Endothelial cell of umbilical vein (primary cell): Measurements from ENCODE around the gene CASP7. TPM values are rescaled to one million over a fixed set of nuclear protein-coding genes. Genes with fewer than 3 reads are reported as not detected.

ENCODE experiments used
- BruUV-seq: library from RNA; stranded (reverse); fragments of 400-500 nt; replicated peaks from 2 replicates; lab custom pipeline; 2021; lab: Mats Ljungman, UMichigan
- CTCF ChIA-PET: fragments of 300-600, 350-600 bp; sonication (Branson Sonifier 250); formaldehyde crosslinking; loops from one replicate; lab custom pipeline; 2021; ENCODE audit warnings: antibody characterized with exemption, inconsistent platforms; lab: Charles Lee
- POLR2A ChIA-PET: fragments of 300-600, 350-600 bp; sonication (Branson Sonifier 250); formaldehyde crosslinking; loops from one replicate; lab custom pipeline; 2021; ENCODE audit warnings: antibody characterized with exemption, inconsistent platforms; lab: Charles Lee
- DNase-seq: peaks from one replicate; pipeline ENCODE4 v3.0.0-alpha.2; 2011; ENCODE audit warnings: low read depth, low spot score
- FAIRE-seq: peaks from 2 replicates; lab custom pipeline; 2011; peaks lifted over from hg19 to GRCh38; lab: Jason Lieb, UNC
- H2AFZ ChIP-seq: 2 replicates; pipeline ENCODE4 v1.6.0; 2012; ENCODE audit warnings: low read depth, low read length, control low read depth, inconsistent platforms
- H3K27ac ChIP-seq: 2 replicates; pipeline ENCODE4 v1.5.1; 2011; ENCODE audit warnings: low read depth, mild to moderate bottlenecking, control low read depth, low read length, moderate library complexity; ENCODE audit not compliant: insufficient read depth
- H3K27me3 ChIP-seq, 2 experiments: 2 replicates each; pipeline versions ENCODE4 v1.6.0 to v1.6.1; 2011; ENCODE audit warnings: low read length in 2 of 2, mixed read lengths in 1 of 2; ENCODE audit not compliant: control insufficient read depth in 2 of 2, insufficient read depth in 2 of 2
- H3K36me3 ChIP-seq, 2 experiments: 2 replicates in 1 of 2; 3 replicates in 1 of 2; pipeline ENCODE4 v1.5.1; 2011; ENCODE audit warnings: low read length in 2 of 2, mild to moderate bottlenecking in 1 of 2, moderate library complexity in 1 of 2; ENCODE audit not compliant: control insufficient read depth in 2 of 2, insufficient read depth in 2 of 2; ENCODE audit errors: extremely low read depth in 1 of 2
- H3K4me1 ChIP-seq: 3 replicates; pipeline ENCODE4 v1.5.1; 2011; ENCODE audit warnings: mild to moderate bottlenecking, low read length; ENCODE audit not compliant: control insufficient read depth, insufficient read depth; ENCODE audit errors: extremely low read depth
- H3K4me2 ChIP-seq: 2 replicates; pipeline ENCODE4 v1.6.1; 2011; ENCODE audit warnings: low read length, control low read depth, mixed read lengths; ENCODE audit not compliant: insufficient read depth
- H3K4me3 ChIP-seq, 3 experiments: fragments of 200-600 bp in 1 of 3; sonication (generic), shearing (Covaris generic) in 1 of 3; replicated peaks in 1 of 3; 2 replicates each; pipeline ENCODE4 v1.5.1; 2011 to 2016; ENCODE audit warnings: control low read depth in 3 of 3, low read length in 3 of 3, mild to moderate bottlenecking in 2 of 3, inconsistent platforms in 1 of 3, low read depth in 1 of 3, moderate library complexity in 1 of 3; ENCODE audit not compliant: insufficient read depth in 1 of 3
- H3K79me2 ChIP-seq: 2 replicates; pipeline ENCODE4 v1.6.0; 2012; ENCODE audit warnings: low read length, inconsistent platforms; ENCODE audit not compliant: control insufficient read depth, insufficient read depth
- H3K9ac ChIP-seq: replicated peaks from 2 replicates; pipeline ENCODE3; 2011; ENCODE audit warnings: low read length, control low read depth; ENCODE audit not compliant: insufficient read depth; ENCODE audit errors: extremely low read depth
- H3K9me1 ChIP-seq: replicated peaks from 3 replicates; pipeline ENCODE4 v1.6.0; 2011; ENCODE audit warnings: mild to moderate bottlenecking, low read length; ENCODE audit not compliant: control insufficient read depth, insufficient read depth; ENCODE audit errors: extremely low read depth
- H3K9me3 ChIP-seq: replicated peaks from 2 replicates; pipeline ENCODE4 v1.5.1; 2012; ENCODE audit warnings: low read length, inconsistent platforms; ENCODE audit not compliant: control insufficient read depth, insufficient read depth
- H4K20me1 ChIP-seq: replicated peaks from 2 replicates; pipeline ENCODE3; 2011; ENCODE audit warnings: mild to moderate bottlenecking, low read length; ENCODE audit not compliant: control insufficient read depth, insufficient read depth; ENCODE audit errors: extremely low read depth
- EZH2 ChIP-seq: IDR thresholded peaks from 2 replicates; pipeline ENCODE4 v1.6.1; 2012; ENCODE audit warnings: borderline replicate concordance, low read depth, mild to moderate bottlenecking, moderate library complexity, low read length, inconsistent platforms; ENCODE audit not compliant: severe bottlenecking
- GATA2 ChIP-seq: IDR thresholded peaks from 2 replicates; pipeline ENCODE4 v1.7.0; 2011; ENCODE audit warnings: low read depth, mild to moderate bottlenecking, moderate library complexity, mixed read lengths, low read length; ENCODE audit not compliant: insufficient read length, insufficient read depth
- JUN ChIP-seq: IDR thresholded peaks from 2 replicates; pipeline ENCODE4 v1.6.1; 2011; ENCODE audit warnings: borderline replicate concordance, low read depth; ENCODE audit not compliant: insufficient read length, insufficient read depth
- MYC ChIP-seq: IDR thresholded peaks from one replicate; pipeline ENCODE4 v1.6.1; 2011; ENCODE audit warnings: mild to moderate bottlenecking, low read depth, low read length
- POLR2A ChIP-seq: IDR thresholded peaks from 2 replicates; pipeline ENCODE4 v1.6.1; 2012; ENCODE audit warnings: low read depth, mild to moderate bottlenecking, control low read depth, low read length
- POLR2AphosphoS5 ChIP-seq: IDR thresholded peaks from 2 replicates; pipeline ENCODE4 v1.6.1; 2012; ENCODE audit warnings: low read depth, mild to moderate bottlenecking, control low read depth, low read length, moderate library complexity; ENCODE audit not compliant: insufficient read depth
- dilution Hi-C: fragments of 300-500 bp; cut with MboI; formaldehyde crosslinking; loops from one replicate; pipeline ENCODE4 v1.15.0; 2019; ENCODE audit warnings: low sequenced_read_pairs; ENCODE audit not compliant: extremely low pct_ligation_motif_present
- intact Hi-C: fragments of 100-400 bp; cut with micrococcal nuclease; formaldehyde crosslinking; loops from one replicate; pipeline ENCODE4 v1.10.0; 2022
- polyA plus RNA-seq, 4 experiments: library from polyadenylated mRNA; depleted of rRNA in 3 of 4; stranded (reverse) in 3 of 4; unstranded in 1 of 4; fragments of >200 nt; gene quantifications; 2 replicates each; pipeline versions ENCODE4 v1.2.1 to v1.2.3, GENCODE V29; 2011 to 2012; ENCODE audit warnings: missing spikeins in 1 of 4
- total RNA-seq: library from RNA; stranded (reverse); gene quantifications from 2 replicates; pipeline ENCODE4 v1.2.3, GENCODE V29; 2021
- TF ChIP-seq, protein P1 (sequence below): IDR thresholded peaks from 2 replicates; pipeline ENCODE4 v1.6.1; 2011; ENCODE audit not compliant: insufficient read depth, insufficient read length
- TF ChIP-seq, protein P2 (sequence below), 2 donors: IDR thresholded peaks; 1 replicate in 1 of 2; 2 replicates in 1 of 2; pipeline ENCODE4 v1.5.1; 2011; ENCODE audit warnings: low read length in 2 of 2, mild to moderate bottlenecking in 2 of 2, moderate library complexity in 2 of 2, control low read depth in 1 of 2, inconsistent platforms in 1 of 2, low read depth in 1 of 2; ENCODE audit not compliant: insufficient read depth in 1 of 2; ENCODE audit errors: extremely low read depth in 1 of 2

Gene CASP7
- total and polyA plus RNA-seq, 2 donors (not counting 3 experiments of a cell fraction or from before 2014, with no cell fraction given), result 14.6 to 54.3 TPM

DNA sequence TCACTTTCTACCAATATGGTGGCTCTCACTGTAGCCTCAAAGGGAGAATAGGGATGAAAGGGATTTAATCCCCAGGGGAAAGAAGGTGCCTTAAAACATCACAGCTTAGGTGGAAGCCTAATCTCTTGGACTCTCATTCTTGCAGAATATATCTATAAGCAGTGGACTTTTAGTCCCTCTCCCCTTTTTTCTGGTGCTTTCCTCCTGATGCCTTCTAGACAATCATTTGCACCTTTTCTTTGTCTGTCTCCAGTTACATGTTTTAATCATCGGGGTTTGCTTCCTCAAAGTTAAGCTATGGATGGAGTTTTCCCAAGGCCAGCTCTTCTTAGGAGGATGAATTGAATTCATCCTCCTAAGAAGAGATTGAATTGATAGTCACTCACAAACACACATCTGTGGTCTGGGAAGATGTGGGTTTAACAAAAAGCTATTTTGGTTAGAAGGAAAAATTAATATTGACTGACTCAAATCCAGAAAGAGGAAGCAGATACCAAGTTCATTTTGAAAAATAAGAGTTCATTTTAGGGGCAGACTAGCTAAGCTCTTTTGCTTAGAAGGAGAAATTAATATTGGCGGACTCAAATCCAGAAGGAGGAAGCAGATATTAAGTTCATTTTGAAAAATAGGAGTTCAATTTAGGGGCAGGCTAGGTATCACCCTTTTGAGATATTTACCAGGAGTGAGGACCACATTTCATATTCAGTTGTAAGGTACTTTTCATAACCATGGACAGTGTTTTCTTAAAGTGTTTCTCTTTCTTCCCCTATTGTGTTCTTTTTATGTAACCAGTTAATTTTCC, 36.6 kb downstream of the CASP7 start:
- Histone ChIP-seq H3K27ac (no peak overlapping the region), H3K9me1 (no peaks in the 10 kb centered on the region), H3K9me3 (no peaks in the 10 kb centered on the region), H3K36me3 (peaks cover 3 to 5% of the 10 kb centered on the region in 2 experiments), H3K27me3 (no peaks in the 10 kb centered on the region), H4K20me1 (no peaks in the 10 kb centered on the region), H3K9ac (no peak overlapping the region), H3K4me2 (no peak overlapping the region), H3K4me1 (no peaks in the 10 kb centered on the region), H3K79me2 (no peaks in the 10 kb centered on the region), H2AFZ (no peak overlapping the region), H3K4me3 (no peak overlapping the region)
- DNase-seq (no peak), FAIRE-seq (no peak)
- ChIA-PET POLR2A (no interaction called here), CTCF (interaction anchor here (0.9 to 1.6 kb wide), 2 partner anchors 37 to 386 kb away, joined by 3 to 7 read pairs; partner anchors contain the start of gene CASP7)
- dilution Hi-C loops, result no loop called here
- BruUV-seq, result no TSS peak
- intact Hi-C loops, result no loop called here
- TF ChIP-seq, protein P1, sequence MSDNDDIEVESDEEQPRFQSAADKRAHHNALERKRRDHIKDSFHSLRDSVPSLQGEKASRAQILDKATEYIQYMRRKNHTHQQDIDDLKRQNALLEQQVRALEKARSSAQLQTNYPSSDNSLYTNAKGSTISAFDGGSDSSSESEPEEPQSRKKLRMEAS, result no peak

DNA sequence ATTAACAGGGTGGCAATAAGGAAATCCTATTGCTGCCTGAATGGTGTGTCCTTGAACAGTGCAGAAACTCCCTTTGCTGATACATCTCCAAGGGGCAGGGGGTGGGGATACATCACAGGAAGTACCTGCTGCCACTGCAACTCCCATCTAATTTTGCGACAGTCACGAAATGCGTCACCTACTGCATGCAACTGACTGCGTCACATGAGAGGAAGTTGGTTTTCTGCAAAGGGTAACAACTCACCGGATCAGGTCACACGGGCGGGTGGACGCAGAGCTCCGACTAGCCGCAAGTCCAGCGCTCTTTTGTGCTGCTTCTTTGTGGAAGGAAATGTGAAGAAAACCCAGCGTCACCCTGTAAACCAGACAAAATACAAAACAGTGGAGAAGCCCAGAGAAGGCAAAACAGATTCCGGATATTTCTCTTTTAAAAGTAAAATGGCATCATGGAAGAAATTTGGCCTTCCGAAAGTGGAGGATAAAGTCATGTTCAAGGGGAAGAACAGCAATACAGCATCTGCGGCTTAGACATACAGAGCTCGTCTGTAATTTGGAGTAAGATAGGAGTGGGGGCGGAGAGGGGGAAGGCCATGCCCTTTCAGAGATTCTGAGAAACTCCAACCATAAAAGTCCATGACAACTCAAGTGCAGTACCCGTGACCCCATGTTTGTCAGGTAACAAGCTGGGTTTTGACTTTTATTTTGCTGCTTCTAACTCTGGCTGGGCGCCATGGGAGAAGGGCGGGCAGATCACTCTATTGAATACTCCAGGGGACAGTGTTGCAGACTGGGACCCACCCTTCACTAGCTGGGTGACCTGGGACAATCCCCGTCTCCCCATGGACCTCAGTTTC, 39.5 kb downstream of the CASP7 start:
- no peak overlapping the region for H3K4me3 ChIP-seq
- peaks cover 0 to 8% of the 10 kb centered on the region in 2 experiments for H3K36me3 ChIP-seq
- no peaks in the 10 kb centered on the region for H3K9me1 ChIP-seq
- no peak overlapping the region for H3K4me2 ChIP-seq
- CTCF ChIA-PET, result no interaction called here
- intact Hi-C loops (no loop called here), dilution Hi-C loops (no loop called here)
- no peak for FAIRE-seq
- BruUV-seq, result no TSS peak
- H3K9ac ChIP-seq, result no peak overlapping the region
- TF ChIP-seq, protein P2, sequence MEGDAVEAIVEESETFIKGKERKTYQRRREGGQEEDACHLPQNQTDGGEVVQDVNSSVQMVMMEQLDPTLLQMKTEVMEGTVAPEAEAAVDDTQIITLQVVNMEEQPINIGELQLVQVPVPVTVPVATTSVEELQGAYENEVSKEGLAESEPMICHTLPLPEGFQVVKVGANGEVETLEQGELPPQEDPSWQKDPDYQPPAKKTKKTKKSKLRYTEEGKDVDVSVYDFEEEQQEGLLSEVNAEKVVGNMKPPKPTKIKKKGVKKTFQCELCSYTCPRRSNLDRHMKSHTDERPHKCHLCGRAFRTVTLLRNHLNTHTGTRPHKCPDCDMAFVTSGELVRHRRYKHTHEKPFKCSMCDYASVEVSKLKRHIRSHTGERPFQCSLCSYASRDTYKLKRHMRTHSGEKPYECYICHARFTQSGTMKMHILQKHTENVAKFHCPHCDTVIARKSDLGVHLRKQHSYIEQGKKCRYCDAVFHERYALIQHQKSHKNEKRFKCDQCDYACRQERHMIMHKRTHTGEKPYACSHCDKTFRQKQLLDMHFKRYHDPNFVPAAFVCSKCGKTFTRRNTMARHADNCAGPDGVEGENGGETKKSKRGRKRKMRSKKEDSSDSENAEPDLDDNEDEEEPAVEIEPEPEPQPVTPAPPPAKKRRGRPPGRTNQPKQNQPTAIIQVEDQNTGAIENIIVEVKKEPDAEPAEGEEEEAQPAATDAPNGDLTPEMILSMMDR (IDR thresholded peaks at IDR 0.05; ENCODE audit: extremely low read depth in 1 of 2, insufficient read depth in 1 of 2, low read depth in 1 of 2, low read length in 2 of 2), result no peak
- TF ChIP-seq EZH2, result no peak
- no peak for TF ChIP-seq JUN
- no peak for TF ChIP-seq MYC
- no peak for TF ChIP-seq GATA2
- no peak for TF ChIP-seq POLR2AphosphoS5
- TF ChIP-seq POLR2A, result no peak
- TF ChIP-seq, protein P1, result no peak
- H3K79me2 ChIP-seq, result no peaks in the 10 kb centered on the region
- no peak overlapping the region for H2AFZ ChIP-seq
- no peaks in the 10 kb centered on the region for H3K9me3 ChIP-seq
- no peak for DNase-seq
- POLR2A ChIA-PET, result no interaction called here
- no peaks in the 10 kb centered on the region for H3K4me1 ChIP-seq
- H3K27me3 ChIP-seq, result no peaks in the 10 kb centered on the region
- no peaks in the 10 kb centered on the region for H4K20me1 ChIP-seq
- H3K27ac ChIP-seq, result no peak overlapping the region
